ENCODE results near the gene PAPOLG.
"Not testable (repeated sequence)": the region's sequence is repeated elsewhere in the genome, so short reads cannot be mapped to it uniquely, and the experiment has no call there.

The PAPOLG gene

GRCh38 chr2:60778352-60778751 lies 22.3 kb downstream of the PAPOLG start:
- no peak for DNase-seq

GRCh38 chr2:60779426-60779825 lies 23.4 kb downstream of the PAPOLG start:
- DNase-seq: no peak

- DNase-seq: no peak
Measured at GRCh38 chr2:60780721-60781120, 24.7 kb downstream of the PAPOLG start.

- no peak for DNase-seq
Measured at GRCh38 chr2:60793169-60793568, 37.1 kb downstream of the PAPOLG start.

- peak; percentile 63 for DNase-seq
Measured at GRCh38 chr2:60794271-60794863, 38.3 kb downstream of the PAPOLG start.

GRCh38 chr2:60796573-60797509 lies 40.8 kb downstream of the PAPOLG start:
- no peak for DNase-seq

GRCh38 chr2:60804473-60804872 lies 48.4 kb downstream of the PAPOLG start:
- DNase-seq: no peak

- no peak for DNase-seq
Measured at GRCh38 chr2:60806595-60806987, 50.5 kb downstream of the PAPOLG start.

- peak; percentile 62 for DNase-seq
Measured at GRCh38 chr2:60806988-60807681, 51.1 kb downstream of the PAPOLG start.

GRCh38 chr2:60808330-60808801 lies 52.3 kb downstream of the PAPOLG start:
- no peak for DNase-seq

GRCh38 chr2:60811491-60812375 lies 55.7 kb downstream of the PAPOLG start:
- DNase-seq: no peak

GRCh38 chr2:60817191-60817590 lies 61.1 kb downstream of the PAPOLG start:
- not testable (repeated sequence) for DNase-seq

- DNase-seq: peak; percentile 34
Measured at GRCh38 chr2:60818272-60818671, 62.2 kb downstream of the PAPOLG start.

GRCh38 chr2:60819155-60819862 lies 63.2 kb downstream of the PAPOLG start:
- DNase-seq: peak; percentile 92

GRCh38 chr2:60819936-60820335 lies 63.9 kb downstream of the PAPOLG start:
- DNase-seq: no peak

GRCh38 chr2:60820416-60821132 lies 64.5 kb downstream of the PAPOLG start:
- no peak for DNase-seq

GRCh38 chr2:60821133-60821469 lies 65.0 kb downstream of the PAPOLG start:
- no peak for DNase-seq

- no peak for DNase-seq
Measured at GRCh38 chr2:60821587-60822302, 65.7 kb downstream of the PAPOLG start.

- no peak for DNase-seq
Measured at GRCh38 chr2:60822987-60823386, 66.9 kb downstream of the PAPOLG start.

GRCh38 chr2:60823694-60824305 lies 67.7 kb downstream of the PAPOLG start:
- no peak for DNase-seq
